Measurements from ENCODE around the gene GANC.

GANC gene

DNA sequence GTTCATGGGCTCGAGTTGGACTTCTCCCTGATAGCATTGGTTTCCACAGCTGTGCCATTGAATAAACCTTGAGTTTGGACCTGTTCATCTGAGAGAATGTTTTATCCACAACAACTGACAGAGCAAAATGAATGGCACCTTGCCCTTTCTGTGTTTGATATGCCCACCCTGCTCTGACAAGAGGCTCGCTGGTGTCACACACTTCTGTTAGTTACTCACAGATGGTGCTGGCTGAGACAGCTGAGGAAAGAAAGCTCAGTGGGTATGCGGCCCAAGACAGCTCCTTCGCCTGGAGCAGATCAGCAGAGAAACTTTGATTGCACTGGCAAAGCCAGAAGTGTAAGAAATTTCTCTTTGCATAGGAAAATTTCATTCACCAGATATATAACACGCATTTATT is 83.8 kb downstream of the GANC start:
- no peak overlapping the region for H2BK5ac ChIP-seq (ENCODE audit: low read depth, low read length, poor library complexity)
- H3K4ac ChIP-seq (ENCODE audit: low read depth, low read length): no peak overlapping the region
- H3K23ac ChIP-seq (ENCODE audit: low read length): no peak overlapping the region
- H3K79me1 ChIP-seq (ENCODE audit: low read length): no peaks in the 10 kb centered on the region
- no peak overlapping the region for H2AFZ ChIP-seq (ENCODE audit: insufficient read depth, low read length, poor library complexity)
- no peak for DNase-seq
- no peak overlapping the region for H3K18ac ChIP-seq (ENCODE audit: low read length)
- H3K36me3 ChIP-seq (ENCODE audit: control insufficient read depth in 1 of 2, insufficient read depth in 2 of 2, low read length in 2 of 2): peaks cover 0 to 2% of the 10 kb centered on the region in 2 experiments
- H2AK5ac ChIP-seq (ENCODE audit: low read length): no peak overlapping the region
- H3K9me3 ChIP-seq (ENCODE audit: insufficient read depth, low read depth, low read length): no peaks in the 10 kb centered on the region
- no peak overlapping the region for H3K4me3 ChIP-seq (ENCODE audit: low read depth, low read length)
- H3K9ac ChIP-seq (ENCODE audit: low read length): no peak overlapping the region
- no peaks in the 10 kb centered on the region for H3K79me2 ChIP-seq (ENCODE audit: control insufficient read depth, insufficient read depth, low read length, poor library complexity)
- no peak overlapping the region for H3K14ac ChIP-seq (ENCODE audit: low read length)
- no peaks in the 10 kb centered on the region for H3K4me1 ChIP-seq (ENCODE audit: control insufficient read depth in 1 of 2, insufficient read depth in 2 of 2, low read length in 2 of 2)
- no peak overlapping the region for H4K91ac ChIP-seq (ENCODE audit: low read depth, low read length)
- WGBS (ENCODE audit: extremely low coverage, insufficient coverage, insufficient read length): no CpG with 5 or more reads among the region's 5 CpGs
- H2BK12ac ChIP-seq (ENCODE audit: low read length): no peak overlapping the region
- H2BK120ac ChIP-seq (ENCODE audit: insufficient read depth, low read length, poor library complexity): no peak overlapping the region
- no peak overlapping the region for H4K12ac ChIP-seq (ENCODE audit: low read depth, low read length)
- no peak overlapping the region for H4K8ac ChIP-seq (ENCODE audit: low read depth, low read length)
- no peak overlapping the region for H3K4me2 ChIP-seq (ENCODE audit: low read length)
- no peak overlapping the region for H3K27ac ChIP-seq (ENCODE audit: low read depth, low read length)
- H3K27me3 ChIP-seq (ENCODE audit: insufficient read depth, low read length): no peaks in the 10 kb centered on the region

DNA sequence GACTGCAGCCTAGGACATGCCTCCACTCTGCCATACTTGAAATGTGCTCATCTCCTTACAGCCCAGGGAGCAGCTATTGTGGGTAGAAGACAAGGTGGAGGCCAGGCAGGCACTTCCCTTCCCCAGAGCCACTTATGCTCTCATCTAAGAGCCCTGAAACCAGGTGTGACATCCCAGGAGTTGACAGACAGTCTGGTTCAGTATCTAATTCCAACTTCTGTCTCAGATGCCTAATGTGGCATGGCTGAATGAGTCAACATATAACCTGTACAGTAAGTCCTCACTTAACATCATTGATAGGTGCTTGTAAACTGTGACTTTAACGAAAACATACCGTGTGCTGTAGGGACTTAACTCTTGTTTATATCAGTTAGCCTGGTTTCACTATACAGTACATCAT is 85.1 kb downstream of the GANC start:
- no peak overlapping the region for H3K27ac ChIP-seq (ENCODE audit: low read depth, low read length)
- H2AFZ ChIP-seq (ENCODE audit: insufficient read depth, low read length, poor library complexity): no peak overlapping the region
- H3K9me3 ChIP-seq (ENCODE audit: insufficient read depth, low read depth, low read length): no peaks in the 10 kb centered on the region
- H4K12ac ChIP-seq (ENCODE audit: low read depth, low read length): no peak overlapping the region
- no peak overlapping the region for H2AK5ac ChIP-seq (ENCODE audit: low read length)
- no peak overlapping the region for H4K8ac ChIP-seq (ENCODE audit: low read depth, low read length)
- H3K4ac ChIP-seq (ENCODE audit: low read depth, low read length): no peak overlapping the region
- no peak overlapping the region for H3K4me3 ChIP-seq (ENCODE audit: low read depth, low read length)
- H2BK120ac ChIP-seq (ENCODE audit: insufficient read depth, low read length, poor library complexity): no peak overlapping the region
- H3K18ac ChIP-seq (ENCODE audit: low read length): no peak overlapping the region
- H3K23ac ChIP-seq (ENCODE audit: low read length): no peak overlapping the region
- H3K4me1 ChIP-seq (ENCODE audit: control insufficient read depth in 1 of 2, insufficient read depth in 2 of 2, low read length in 2 of 2): no peaks in the 10 kb centered on the region
- H3K79me2 ChIP-seq (ENCODE audit: control insufficient read depth, insufficient read depth, low read length, poor library complexity): no peaks in the 10 kb centered on the region
- no CpG with 5 or more reads among the region's 2 CpGs for WGBS (ENCODE audit: extremely low coverage, insufficient coverage, insufficient read length)
- no peaks in the 10 kb centered on the region for H3K79me1 ChIP-seq (ENCODE audit: low read length)
- peaks cover 0 to under 1% of the 10 kb centered on the region in 2 experiments for H3K36me3 ChIP-seq (ENCODE audit: control insufficient read depth in 1 of 2, insufficient read depth in 2 of 2, low read length in 2 of 2)
- no peak overlapping the region for H2BK12ac ChIP-seq (ENCODE audit: low read length)
- H3K9ac ChIP-seq (ENCODE audit: low read length): no peak overlapping the region
- no peak for DNase-seq
- H4K91ac ChIP-seq (ENCODE audit: low read depth, low read length): no peak overlapping the region
- no peaks in the 10 kb centered on the region for H3K27me3 ChIP-seq (ENCODE audit: insufficient read depth, low read length)
- no peak overlapping the region for H3K14ac ChIP-seq (ENCODE audit: low read length)
- H3K4me2 ChIP-seq (ENCODE audit: low read length): no peak overlapping the region
- no peak overlapping the region for H2BK5ac ChIP-seq (ENCODE audit: low read depth, low read length, poor library complexity)

DNA sequence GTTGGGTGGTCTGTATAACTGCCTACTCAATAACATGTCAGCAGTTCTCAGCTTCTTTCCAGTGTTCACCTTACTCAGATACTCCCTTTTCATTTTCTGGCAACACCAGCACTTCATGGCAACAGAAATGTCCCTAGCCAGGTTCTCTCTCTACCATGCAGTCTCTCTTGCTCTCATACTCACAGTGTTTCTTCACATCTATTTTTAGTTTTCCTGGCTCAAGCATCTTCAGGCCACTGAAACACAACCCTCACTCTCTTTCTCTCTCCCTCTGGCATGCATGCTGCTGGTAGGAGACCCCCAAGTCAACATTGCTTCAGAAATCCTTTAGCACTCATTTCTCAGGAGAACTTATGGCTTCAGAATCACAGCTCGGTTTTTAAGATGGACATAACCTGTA is 86.2 kb downstream of the GANC start, which contains the start of gene CAPN3:
CAPN3 (plus strand) TSS at position 253 of the 400 bp plus-strand sequence. CDS start 305 bp downstream, outside the sequence.
- H3K9me3 ChIP-seq (ENCODE audit: insufficient read depth, low read depth, low read length): no peaks in the 10 kb centered on the region
- H2BK120ac ChIP-seq (ENCODE audit: insufficient read depth, low read length, poor library complexity): no peak within 1 kb of the TSS
- H4K8ac ChIP-seq (ENCODE audit: low read depth, low read length): no peak within 1 kb of the TSS
- no peaks in the 10 kb centered on the region for H3K27me3 ChIP-seq (ENCODE audit: insufficient read depth, low read length)
- no peak for DNase-seq
- H2AFZ ChIP-seq (ENCODE audit: insufficient read depth, low read length, poor library complexity): no peak within 1 kb of the TSS
- H3K4ac ChIP-seq (ENCODE audit: low read depth, low read length): no peak within 1 kb of the TSS
- H2BK5ac ChIP-seq (ENCODE audit: low read depth, low read length, poor library complexity): no peak within 1 kb of the TSS
- H4K91ac ChIP-seq (ENCODE audit: low read depth, low read length): no peak within 1 kb of the TSS
- H3K27ac ChIP-seq (ENCODE audit: low read depth, low read length): no peak within 1 kb of the TSS
- no peak within 1 kb of the TSS for H3K4me2 ChIP-seq (ENCODE audit: low read length)
- H3K79me1 ChIP-seq (ENCODE audit: low read length): no peaks in the 10 kb centered on the region
- no peak within 1 kb of the TSS for H3K23ac ChIP-seq (ENCODE audit: low read length)
- H2BK12ac ChIP-seq (ENCODE audit: low read length): no peak within 1 kb of the TSS
- no peak within 1 kb of the TSS for H3K18ac ChIP-seq (ENCODE audit: low read length)
- no peaks in the 10 kb centered on the region for H3K4me1 ChIP-seq (ENCODE audit: control insufficient read depth in 1 of 2, insufficient read depth in 2 of 2, low read length in 2 of 2)
- no peaks in the 10 kb centered on the region for H3K79me2 ChIP-seq (ENCODE audit: control insufficient read depth, insufficient read depth, low read length, poor library complexity)
- H4K12ac ChIP-seq (ENCODE audit: low read depth, low read length): no peak within 1 kb of the TSS
- no peak within 1 kb of the TSS for H3K14ac ChIP-seq (ENCODE audit: low read length)
- WGBS (ENCODE audit: extremely low coverage, insufficient coverage, insufficient read length): no CpG with 5 or more reads among the region's 1 CpG
- H3K4me3 ChIP-seq (ENCODE audit: low read depth, low read length): no peak within 1 kb of the TSS
- H3K9ac ChIP-seq (ENCODE audit: low read length): no peak within 1 kb of the TSS
- no peak within 1 kb of the TSS for H2AK5ac ChIP-seq (ENCODE audit: low read length)
- no peaks in the 10 kb centered on the region for H3K36me3 ChIP-seq (ENCODE audit: control insufficient read depth in 1 of 2, insufficient read depth in 2 of 2, low read length in 2 of 2)

DNA sequence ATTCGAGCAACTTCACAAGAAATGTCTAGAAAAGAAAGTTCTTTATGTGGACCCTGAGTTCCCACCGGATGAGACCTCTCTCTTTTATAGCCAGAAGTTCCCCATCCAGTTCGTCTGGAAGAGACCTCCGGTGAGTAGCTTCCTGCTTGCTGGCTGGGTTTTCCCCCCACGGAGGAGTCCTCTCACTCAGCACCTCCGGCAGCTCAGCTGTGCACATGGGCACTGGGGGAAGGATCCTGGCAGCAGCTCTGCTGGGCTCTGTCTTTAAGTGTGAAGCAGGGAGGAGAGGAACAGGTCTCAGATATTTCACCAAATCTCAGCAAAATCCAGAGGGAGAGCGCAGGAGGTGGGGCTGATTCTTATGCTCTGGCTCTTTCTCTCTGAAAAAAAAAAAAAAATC is 87.0 kb downstream of the GANC start:
- Histone ChIP-seq H2BK120ac (ENCODE audit: insufficient read depth, low read length, poor library complexity) (no peak overlapping the region), H3K9ac (ENCODE audit: low read length) (no peak overlapping the region), H3K36me3 (ENCODE audit: control insufficient read depth in 1 of 2, insufficient read depth in 2 of 2, low read length in 2 of 2) (no peaks in the 10 kb centered on the region), H2AFZ (ENCODE audit: insufficient read depth, low read length, poor library complexity) (no peak overlapping the region), H2BK12ac (ENCODE audit: low read length) (no peak overlapping the region), H3K23ac (ENCODE audit: low read length) (no peak overlapping the region), H3K4me1 (ENCODE audit: control insufficient read depth in 1 of 2, insufficient read depth in 2 of 2, low read length in 2 of 2) (no peaks in the 10 kb centered on the region), H3K4ac (ENCODE audit: low read depth, low read length) (no peak overlapping the region), H2AK5ac (ENCODE audit: low read length) (no peak overlapping the region), H3K79me2 (ENCODE audit: control insufficient read depth, insufficient read depth, low read length, poor library complexity) (no peaks in the 10 kb centered on the region), H3K4me2 (ENCODE audit: low read length) (no peak overlapping the region), H3K14ac (ENCODE audit: low read length) (no peak overlapping the region), H3K27ac (ENCODE audit: low read depth, low read length) (no peak overlapping the region), H3K9me3 (ENCODE audit: insufficient read depth, low read depth, low read length) (no peaks in the 10 kb centered on the region), H3K79me1 (ENCODE audit: low read length) (no peaks in the 10 kb centered on the region), H4K8ac (ENCODE audit: low read depth, low read length) (no peak overlapping the region), H4K12ac (ENCODE audit: low read depth, low read length) (no peak overlapping the region), H3K18ac (ENCODE audit: low read length) (no peak overlapping the region), H4K91ac (ENCODE audit: low read depth, low read length) (no peak overlapping the region), H2BK5ac (ENCODE audit: low read depth, low read length, poor library complexity) (no peak overlapping the region), H3K4me3 (ENCODE audit: low read depth, low read length) (no peak overlapping the region), H3K27me3 (ENCODE audit: insufficient read depth, low read length) (no peaks in the 10 kb centered on the region)
- no peak for DNase-seq
- no CpG with 5 or more reads among the region's 7 CpGs for WGBS (ENCODE audit: extremely low coverage, insufficient coverage, insufficient read length)

Data from trophoblast cell (in vitro differentiated cells and primary cell).